HS-5 (cell line): ENCODE measurements around the gene GRAMD1B.

Experiments
- DNase-seq: peaks from one replicate; pipeline ENCODE4 v3.0.0-alpha.2; 2012; ENCODE audit warnings: low read depth

GRAMD1B gene

GRCh38 chr11:123588117-123588863, 158.2 kb downstream of the GRAMD1B start:
- DNase-seq, result no peak

GRCh38 chr11:123588864-123589262, 158.8 kb downstream of the GRAMD1B start:
- DNase-seq, result no peak

- no peak for DNase-seq
Observed at GRCh38 chr11:123590296-123590912, 160.3 kb downstream of the GRAMD1B start.

- no peak for DNase-seq
Observed at GRCh38 chr11:123593570-123593969, 163.5 kb downstream of the GRAMD1B start.

- DNase-seq, result no peak
Observed at GRCh38 chr11:123594188-123594901, 164.3 kb downstream of the GRAMD1B start.

- DNase-seq, result no peak
Observed at GRCh38 chr11:123594921-123595320, 164.9 kb downstream of the GRAMD1B start.

GRCh38 chr11:123597859-123598258, 167.8 kb downstream of the GRAMD1B start:
- no peak for DNase-seq

- DNase-seq, result peak; percentile 34
Observed at GRCh38 chr11:123601136-123601535, 171.1 kb downstream of the GRAMD1B start.

GRCh38 chr11:123601743-123602142, 171.7 kb downstream of the GRAMD1B start:
- no peak for DNase-seq

- no peak for DNase-seq
Observed at GRCh38 chr11:123603666-123604065, 173.6 kb downstream of the GRAMD1B start.

- DNase-seq, result no peak
Observed at GRCh38 chr11:123607781-123608180, 177.7 kb downstream of the GRAMD1B start.

GRCh38 chr11:123608371-123608770, 178.3 kb downstream of the GRAMD1B start:
- DNase-seq, result no peak

- DNase-seq, result no peak
Observed at GRCh38 chr11:123608945-123609344, 178.9 kb downstream of the GRAMD1B start.

GRCh38 chr11:123611698-123612097, 181.6 kb downstream of the GRAMD1B start:
- no peak for DNase-seq

GRCh38 chr11:123616505-123617198, 186.6 kb downstream of the GRAMD1B start:
- no peak for DNase-seq

GRCh38 chr11:123622576-123622975, 192.5 kb downstream of the GRAMD1B start:
- no peak for DNase-seq

- no peak for DNase-seq
Observed at GRCh38 chr11:123624974-123625373, 194.9 kb downstream of the GRAMD1B start.

GRCh38 chr11:123628936-123629683, 199.0 kb downstream of the GRAMD1B start:
- DNase-seq, result no peak

- no peak for DNase-seq
Observed at GRCh38 chr11:123630126-123630608, 200.1 kb downstream of the GRAMD1B start.

- no peak for DNase-seq
Observed at GRCh38 chr11:123640029-123640428, 210.0 kb downstream of the GRAMD1B start.

GRCh38 chr11:123640677-123641494, 210.8 kb downstream of the GRAMD1B start:
- no peak for DNase-seq
